Measurements from ENCODE around the gene TRAPPC2B.

The TRAPPC2B gene

GRCh38 chr19:57359300-57359699, 4.1 kb upstream of the TRAPPC2B start:
- Histone ChIP-seq H3K27ac (ENCODE audit: low read length) (no peak overlapping the region), H3K9me3 (replicated peaks; ENCODE audit: insufficient read depth, low read length) (no peaks in the 10 kb centered on the region), H3F3A (ENCODE audit: insufficient read depth, low read length) (peaks cover 5% of the 10 kb centered on the region; the same call in 1 of the 2 replicates), H3K27me3 (replicated peaks; ENCODE audit: insufficient read depth, low read length) (no peaks in the 10 kb centered on the region), H3K4me2 (ENCODE audit: low read depth, low read length) (no peak overlapping the region), H4K20me1 (ENCODE audit: insufficient read depth, low read length) (no peaks in the 10 kb centered on the region), H3K4me3 (ENCODE audit: low read length) (no peak overlapping the region), H3K9ac (ENCODE audit: low read length) (no peak overlapping the region), H3K79me2 (ENCODE audit: low read length) (peaks cover 7% of the 10 kb centered on the region; the same call in 1 of the 2 replicates), H2AFZ (ENCODE audit: low read length) (no peak overlapping the region), H3K9me2 (replicated peaks; ENCODE audit: insufficient read depth, low read length) (no peaks in the 10 kb centered on the region), H3K36me3 (replicated peaks; ENCODE audit: insufficient read depth, low read length) (peaks cover 25% of the 10 kb centered on the region), H3K4me1 (ENCODE audit: low read length) (no peaks in the 10 kb centered on the region)
- DNase-seq, result no peak
- TF ChIP-seq CTCF (IDR thresholded peaks at IDR 0.05; ENCODE audit: low read length) (no peak), EZH2phosphoT487 (IDR thresholded peaks at IDR 0.05; ENCODE audit: low read length) (no peak), EZH2 (optimal IDR thresholded peaks at IDR 0.05; ENCODE audit: low read depth, low read length) (no peak)

- DNase-seq, result no peak
- Histone ChIP-seq H3K4me1 (ENCODE audit: low read length) (no peaks in the 10 kb centered on the region), H3K27ac (ENCODE audit: low read length) (no peak overlapping the region), H3K9me3 (replicated peaks; ENCODE audit: insufficient read depth, low read length) (no peaks in the 10 kb centered on the region), H3K9me2 (replicated peaks; ENCODE audit: insufficient read depth, low read length) (no peaks in the 10 kb centered on the region), H3K4me2 (ENCODE audit: low read depth, low read length) (peak overlapping the region; percentile 61; the same call in 1 of the 2 replicates), H3K4me3 (ENCODE audit: low read length) (peak overlapping the region; percentile 60), H3F3A (ENCODE audit: insufficient read depth, low read length) (peaks cover 5% of the 10 kb centered on the region; the same call in 1 of the 2 replicates), H3K79me2 (ENCODE audit: low read length) (peaks cover 7% of the 10 kb centered on the region; the same call in 1 of the 2 replicates), H2AFZ (ENCODE audit: low read length) (peak overlapping the region; percentile 84), H3K27me3 (replicated peaks; ENCODE audit: insufficient read depth, low read length) (no peaks in the 10 kb centered on the region), H3K9ac (ENCODE audit: low read length) (no peak overlapping the region), H3K36me3 (replicated peaks; ENCODE audit: insufficient read depth, low read length) (peaks cover 5% of the 10 kb centered on the region), H4K20me1 (ENCODE audit: insufficient read depth, low read length) (no peaks in the 10 kb centered on the region)
- TF ChIP-seq EZH2phosphoT487 (IDR thresholded peaks at IDR 0.05; ENCODE audit: low read length), result no peak
- TF ChIP-seq EZH2 (optimal IDR thresholded peaks at IDR 0.05; ENCODE audit: low read depth, low read length), result no peak
- TF ChIP-seq CTCF (IDR thresholded peaks at IDR 0.05; ENCODE audit: low read length), result no peak
Observed at GRCh38 chr19:57362419-57362818, 932 bp upstream of the TRAPPC2B start.

- no peaks in the 10 kb centered on the region for H3K27me3 ChIP-seq (replicated peaks; ENCODE audit: insufficient read depth, low read length)
- H3K27ac ChIP-seq (ENCODE audit: low read length), result peak overlapping the region; percentile 57; the same call in 1 of the 2 replicates
- no peak for DNase-seq
- H2AFZ ChIP-seq (ENCODE audit: low read length), result peak overlapping the region; percentile 71
- peak overlapping the region; percentile 72 for H3K4me3 ChIP-seq (ENCODE audit: low read length)
- H3K4me1 ChIP-seq (ENCODE audit: low read length), result no peaks in the 10 kb centered on the region
- H3K36me3 ChIP-seq (replicated peaks; ENCODE audit: insufficient read depth, low read length), result no peaks in the 10 kb centered on the region
- H3K4me2 ChIP-seq (ENCODE audit: low read depth, low read length), result peak overlapping the region; percentile 69
- peak overlapping the region; percentile 69 for H3K9ac ChIP-seq (ENCODE audit: low read length)
- H3F3A ChIP-seq (ENCODE audit: insufficient read depth, low read length), result peaks cover 5% of the 10 kb centered on the region; the same call in 1 of the 2 replicates
- TF ChIP-seq CTCF (IDR thresholded peaks at IDR 0.05; ENCODE audit: low read length), result no peak
- no peak for TF ChIP-seq EZH2phosphoT487 (IDR thresholded peaks at IDR 0.05; ENCODE audit: low read length)
- no peak for TF ChIP-seq EZH2 (optimal IDR thresholded peaks at IDR 0.05; ENCODE audit: low read depth, low read length)
- no peaks in the 10 kb centered on the region for H4K20me1 ChIP-seq (ENCODE audit: insufficient read depth, low read length)
- H3K9me2 ChIP-seq (replicated peaks; ENCODE audit: insufficient read depth, low read length), result no peaks in the 10 kb centered on the region
- H3K79me2 ChIP-seq (ENCODE audit: low read length), result peaks cover 7% of the 10 kb centered on the region; the same call in 1 of the 2 replicates
- H3K9me3 ChIP-seq (replicated peaks; ENCODE audit: insufficient read depth, low read length), result no peaks in the 10 kb centered on the region
Observed at GRCh38 chr19:57363688-57364181, 384 bp downstream of the TRAPPC2B start.
